ENCODE measurements around the gene ERI2.
A peak's percentile ranks its signal among the peaks of the same experiment; 100 is the strongest.

ERI2 gene

DNA sequence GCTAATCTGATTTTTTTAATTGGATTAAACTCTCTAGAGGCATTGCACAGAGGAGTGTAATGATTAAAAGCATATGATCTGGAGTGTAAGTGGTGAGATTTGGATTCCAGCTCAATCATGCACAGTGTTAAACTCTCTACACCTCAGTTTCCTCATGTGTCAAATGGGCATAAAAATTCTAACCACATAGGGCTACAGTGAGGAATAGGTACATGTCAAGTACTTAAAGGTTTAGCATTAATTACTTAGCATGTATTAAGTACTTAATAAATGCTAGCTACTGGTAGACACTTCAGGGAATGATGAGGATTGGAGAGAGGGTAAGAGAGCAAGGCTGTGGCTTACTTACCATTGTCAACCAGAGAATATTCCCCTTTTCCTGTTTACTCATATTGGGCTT is 17.1 kb downstream of the ERI2 start:
- TF ChIP-seq RAD21 (IDR thresholded peaks at IDR 0.05; ENCODE audit: low read depth) (no peak), TEAD4 (IDR thresholded peaks at IDR 0.05) (no peak), FOXM1 (IDR thresholded peaks at IDR 0.05; ENCODE audit: borderline replicate concordance, low read depth) (no peak)

DNA sequence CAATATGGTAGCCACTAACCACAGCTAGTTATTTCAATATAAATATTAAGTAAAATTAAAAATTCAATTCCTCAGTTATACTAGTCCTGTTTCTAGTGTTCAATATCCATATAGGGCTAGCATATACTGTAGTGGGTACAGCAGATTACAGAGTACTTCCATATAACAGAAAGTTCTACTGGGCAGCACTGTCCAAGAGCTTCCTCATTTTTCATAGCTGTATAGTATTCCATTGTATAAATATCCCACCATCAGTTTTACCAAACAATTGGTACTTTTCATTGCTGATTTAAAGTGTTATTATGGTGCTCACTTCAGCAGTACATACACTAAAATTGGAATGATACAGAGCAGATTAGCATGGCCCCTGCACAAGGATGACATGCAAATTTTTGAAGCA is 22.1 kb downstream of the ERI2 start:
- no peak for TF ChIP-seq TCF12 (IDR thresholded peaks at IDR 0.05; ENCODE audit: low read depth)
- no peak for TF ChIP-seq FOXM1 (IDR thresholded peaks at IDR 0.05; ENCODE audit: borderline replicate concordance, low read depth)
- TF ChIP-seq CREB1 (IDR thresholded peaks at IDR 0.05; ENCODE audit: low read depth) = no peak
- TF ChIP-seq, protein P1, sequence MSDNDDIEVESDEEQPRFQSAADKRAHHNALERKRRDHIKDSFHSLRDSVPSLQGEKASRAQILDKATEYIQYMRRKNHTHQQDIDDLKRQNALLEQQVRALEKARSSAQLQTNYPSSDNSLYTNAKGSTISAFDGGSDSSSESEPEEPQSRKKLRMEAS (IDR thresholded peaks at IDR 0.05) = no peak
- TF ChIP-seq NFIC (IDR thresholded peaks at IDR 0.05) = no peak
- no peak for TF ChIP-seq TEAD4 (IDR thresholded peaks at IDR 0.05)

DNA sequence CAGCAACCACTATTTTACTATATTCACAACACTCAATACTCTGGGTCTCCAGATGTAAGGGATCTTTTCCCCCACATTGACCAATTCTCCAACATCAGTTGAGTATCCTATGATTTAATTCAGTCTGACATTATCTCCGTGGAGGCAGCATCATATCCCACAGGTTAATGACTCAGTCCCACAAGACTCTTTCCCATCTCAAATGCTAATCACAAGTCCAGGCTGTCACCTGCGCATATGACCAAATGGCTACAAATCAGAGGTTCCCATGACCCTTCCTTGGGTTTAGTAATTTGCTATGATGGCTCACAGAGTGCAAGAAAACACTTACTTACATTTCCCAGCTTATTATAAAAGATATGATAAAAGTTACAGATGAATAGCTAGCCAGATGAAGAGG is 23.8 kb downstream of the ERI2 start:
- TF ChIP-seq TAF1 (IDR thresholded peaks at IDR 0.05; ENCODE audit: low read depth) = no peak
- no peak for TF ChIP-seq CEBPB (IDR thresholded peaks at IDR 0.05)
- TF ChIP-seq, protein P2, sequence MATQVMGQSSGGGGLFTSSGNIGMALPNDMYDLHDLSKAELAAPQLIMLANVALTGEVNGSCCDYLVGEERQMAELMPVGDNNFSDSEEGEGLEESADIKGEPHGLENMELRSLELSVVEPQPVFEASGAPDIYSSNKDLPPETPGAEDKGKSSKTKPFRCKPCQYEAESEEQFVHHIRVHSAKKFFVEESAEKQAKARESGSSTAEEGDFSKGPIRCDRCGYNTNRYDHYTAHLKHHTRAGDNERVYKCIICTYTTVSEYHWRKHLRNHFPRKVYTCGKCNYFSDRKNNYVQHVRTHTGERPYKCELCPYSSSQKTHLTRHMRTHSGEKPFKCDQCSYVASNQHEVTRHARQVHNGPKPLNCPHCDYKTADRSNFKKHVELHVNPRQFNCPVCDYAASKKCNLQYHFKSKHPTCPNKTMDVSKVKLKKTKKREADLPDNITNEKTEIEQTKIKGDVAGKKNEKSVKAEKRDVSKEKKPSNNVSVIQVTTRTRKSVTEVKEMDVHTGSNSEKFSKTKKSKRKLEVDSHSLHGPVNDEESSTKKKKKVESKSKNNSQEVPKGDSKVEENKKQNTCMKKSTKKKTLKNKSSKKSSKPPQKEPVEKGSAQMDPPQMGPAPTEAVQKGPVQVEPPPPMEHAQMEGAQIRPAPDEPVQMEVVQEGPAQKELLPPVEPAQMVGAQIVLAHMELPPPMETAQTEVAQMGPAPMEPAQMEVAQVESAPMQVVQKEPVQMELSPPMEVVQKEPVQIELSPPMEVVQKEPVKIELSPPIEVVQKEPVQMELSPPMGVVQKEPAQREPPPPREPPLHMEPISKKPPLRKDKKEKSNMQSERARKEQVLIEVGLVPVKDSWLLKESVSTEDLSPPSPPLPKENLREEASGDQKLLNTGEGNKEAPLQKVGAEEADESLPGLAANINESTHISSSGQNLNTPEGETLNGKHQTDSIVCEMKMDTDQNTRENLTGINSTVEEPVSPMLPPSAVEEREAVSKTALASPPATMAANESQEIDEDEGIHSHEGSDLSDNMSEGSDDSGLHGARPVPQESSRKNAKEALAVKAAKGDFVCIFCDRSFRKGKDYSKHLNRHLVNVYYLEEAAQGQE (IDR thresholded peaks at IDR 0.05; ENCODE audit: low read depth) = no peak
- no peak for TF ChIP-seq EP300 (IDR thresholded peaks at IDR 0.05; ENCODE audit: borderline replicate concordance)
- no peak for TF ChIP-seq TCF12 (IDR thresholded peaks at IDR 0.05; ENCODE audit: low read depth)

DNA sequence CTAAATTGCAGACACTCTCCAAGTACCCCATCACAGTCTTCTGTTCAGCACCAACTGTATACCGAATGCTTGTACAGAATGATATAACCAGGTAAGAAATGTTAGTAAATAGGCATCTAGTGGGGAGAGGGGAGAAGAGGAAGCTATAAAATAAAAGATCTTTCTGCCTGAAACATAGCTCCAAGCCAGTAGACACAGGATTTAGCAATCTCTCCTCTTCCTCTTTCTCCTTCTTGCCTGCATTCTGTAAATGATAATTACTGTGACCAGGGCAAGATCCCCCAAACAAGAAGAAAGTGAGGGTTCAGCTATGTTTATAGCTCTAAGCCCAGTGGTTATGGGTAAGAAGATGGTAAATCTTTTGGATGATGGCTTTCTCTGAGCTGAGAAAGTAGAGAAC is 24.6 kb downstream of the ERI2 start:
- TF ChIP-seq NFIC (IDR thresholded peaks at IDR 0.05) (no peak), TEAD4 (IDR thresholded peaks at IDR 0.05) (no peak), EGR1 (IDR thresholded peaks at IDR 0.05) (no peak), EP300 (IDR thresholded peaks at IDR 0.05; ENCODE audit: borderline replicate concordance) (no peak), YY1 (IDR thresholded peaks at IDR 0.05; ENCODE audit: low read depth) (no peak), CREB1 (IDR thresholded peaks at IDR 0.05; ENCODE audit: low read depth) (no peak), ZBTB7A (IDR thresholded peaks at IDR 0.05; ENCODE audit: low read depth) (no peak), CEBPB (IDR thresholded peaks at IDR 0.05) (no peak), TCF12 (IDR thresholded peaks at IDR 0.05; ENCODE audit: low read depth) (no peak), FOXM1 (IDR thresholded peaks at IDR 0.05; ENCODE audit: borderline replicate concordance, low read depth) (no peak), RAD21 (IDR thresholded peaks at IDR 0.05; ENCODE audit: low read depth) (no peak), TAF1 (IDR thresholded peaks at IDR 0.05; ENCODE audit: low read depth) (no peak)
- TF ChIP-seq, protein P2 (IDR thresholded peaks at IDR 0.05; ENCODE audit: low read depth) = no peak
- TF ChIP-seq, protein P1 (IDR thresholded peaks at IDR 0.05) = no peak
- TF ChIP-seq, protein P3, sequence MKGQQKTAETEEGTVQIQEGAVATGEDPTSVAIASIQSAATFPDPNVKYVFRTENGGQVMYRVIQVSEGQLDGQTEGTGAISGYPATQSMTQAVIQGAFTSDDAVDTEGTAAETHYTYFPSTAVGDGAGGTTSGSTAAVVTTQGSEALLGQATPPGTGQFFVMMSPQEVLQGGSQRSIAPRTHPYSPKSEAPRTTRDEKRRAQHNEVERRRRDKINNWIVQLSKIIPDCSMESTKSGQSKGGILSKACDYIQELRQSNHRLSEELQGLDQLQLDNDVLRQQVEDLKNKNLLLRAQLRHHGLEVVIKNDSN (IDR thresholded peaks at IDR 0.05) = no peak

DNA sequence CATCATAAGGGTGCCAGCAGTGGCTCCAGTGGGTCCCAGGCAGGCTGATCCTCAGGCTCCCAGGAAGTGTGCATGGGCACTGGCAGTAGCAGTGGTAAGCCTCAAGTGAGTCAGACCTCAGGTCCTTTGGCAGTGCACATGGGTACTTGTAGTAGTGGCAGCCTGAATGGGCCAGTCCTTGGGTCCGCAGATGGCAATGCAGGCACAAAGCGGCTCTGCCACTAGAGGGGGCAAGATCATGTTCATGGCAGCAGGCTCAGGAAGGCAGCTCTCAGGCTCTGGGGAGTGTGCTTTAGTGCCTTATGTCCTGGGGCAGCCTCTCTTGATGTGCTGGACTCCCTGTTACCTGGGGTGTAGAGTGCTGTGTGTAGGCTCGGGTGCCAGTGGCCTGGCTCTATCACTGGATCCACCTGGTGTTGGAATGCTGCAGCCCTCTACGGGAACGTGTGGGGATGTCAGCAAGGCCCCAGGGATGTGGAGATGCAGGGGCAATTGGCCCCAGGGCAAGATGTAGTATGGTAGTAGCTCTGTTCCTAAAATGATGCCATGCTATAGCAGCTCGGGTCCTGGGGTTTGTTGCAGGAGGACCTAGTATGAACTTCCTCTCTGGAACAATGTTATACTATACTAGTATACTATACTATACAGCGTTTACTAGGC is 31.4 kb downstream of the ERI2 start:
- TF ChIP-seq FOXM1 (IDR thresholded peaks at IDR 0.05; ENCODE audit: borderline replicate concordance, low read depth) (no peak), RAD21 (IDR thresholded peaks at IDR 0.05; ENCODE audit: low read depth) (peak; percentile 43), YY1 (IDR thresholded peaks at IDR 0.05; ENCODE audit: low read depth) (no peak), EP300 (IDR thresholded peaks at IDR 0.05; ENCODE audit: borderline replicate concordance) (no peak)
- TF ChIP-seq, protein P2 (IDR thresholded peaks at IDR 0.05; ENCODE audit: low read depth) = no peak
- TF ChIP-seq, protein P3 (IDR thresholded peaks at IDR 0.05) = no peak
